ENCODE measurements around the gene RAD51B.

- no peak for TF ChIP-seq CTCF (IDR thresholded peaks at IDR 0.05)
- TF ChIP-seq POLR2A (IDR thresholded peaks at IDR 0.05) = no peak
Observed at GRCh38 chr14:67999705-68000384, 180.3 kb downstream of the RAD51B start.

Data from thyroid gland (tissue), 4 donors.